Endodermal cell (in vitro differentiated cells): ENCODE data around the gene APOC1. TPM values are rescaled to one million over a fixed set of nuclear protein-coding genes. Genes with fewer than 3 reads are reported as not detected.
A peak's percentile ranks its signal among the peaks of the same experiment; 100 is the strongest.
"Not testable (repeated sequence)": the region's sequence is repeated elsewhere in the genome, so short reads cannot be mapped to it uniquely, and the experiment has no call there.

Source experiments
- DNase-seq: peaks from one replicate; pipeline ENCODE4 v3.0.0-alpha.2; 2017
- H3K27ac ChIP-seq: 2 replicates; pipeline ENCODE4 v1.5.1; 2013; ENCODE audit warnings: mild to moderate bottlenecking, low read depth, low read length, moderate library complexity
- H3K27me3 ChIP-seq: 2 replicates; pipeline ENCODE4 v1.6.1; 2013; ENCODE audit warnings: mild to moderate bottlenecking, low read length, moderate library complexity; ENCODE audit not compliant: insufficient read depth, control insufficient read depth, poor library complexity, severe bottlenecking
- H3K36me3 ChIP-seq: 2 replicates; pipeline ENCODE4 v1.7.0; 2013; ENCODE audit warnings: mild to moderate bottlenecking, low read length, moderate library complexity; ENCODE audit not compliant: control insufficient read depth, insufficient read depth
- H3K4me1 ChIP-seq: one replicate; pipeline ENCODE4 v1.7.0; 2013; ENCODE audit warnings: low read length; ENCODE audit not compliant: control insufficient read depth, insufficient read depth
- H3K4me3 ChIP-seq: 2 replicates; pipeline ENCODE4 v1.5.1; 2013; ENCODE audit warnings: mild to moderate bottlenecking, low read length, moderate library complexity
- H3K9ac ChIP-seq: 2 replicates; pipeline ENCODE4 v1.6.1; 2013; ENCODE audit warnings: mild to moderate bottlenecking, low read length, moderate library complexity; ENCODE audit not compliant: poor library complexity, severe bottlenecking; ENCODE audit errors: extremely low read depth
- H3K9me3 ChIP-seq: 2 replicates; pipeline ENCODE4 v1.6.1; 2013; ENCODE audit warnings: mild to moderate bottlenecking, low read length, moderate library complexity; ENCODE audit not compliant: control insufficient read depth
- H3K27ac Mint-ChIP-seq: 2 replicates; pipeline ENCODE4 v1.8.0; 2020; ENCODE audit warnings: mixed read lengths
- H3K27me3 Mint-ChIP-seq: 2 replicates; pipeline ENCODE4 v1.8.0; 2021; ENCODE audit warnings: mild to moderate bottlenecking, mixed read lengths; ENCODE audit not compliant: insufficient read depth
- H3K36me3 Mint-ChIP-seq: 2 replicates; pipeline ENCODE4 v1.8.0; 2020; ENCODE audit warnings: low read depth, mixed read lengths
- H3K4me1 Mint-ChIP-seq: 2 replicates; pipeline ENCODE4 v1.8.0; 2020; ENCODE audit warnings: mixed read lengths
- H3K4me3 Mint-ChIP-seq: 2 replicates; pipeline ENCODE4 v1.8.0; 2020; ENCODE audit warnings: mild to moderate bottlenecking, moderate library complexity, mixed read lengths
- H3K9me3 Mint-ChIP-seq: 2 replicates; pipeline ENCODE4 v1.8.0; 2020; ENCODE audit warnings: mild to moderate bottlenecking, mixed read lengths
- WGBS, 2 experiments: methylation state at CpG; one replicate each; pipeline versions ENCODE4 v1.1.5 to v1.1.7; 2013; ENCODE audit warnings: missing lambda C conversion rate in 2 of 2, mixed read lengths in 1 of 2; ENCODE audit not compliant: insufficient coverage in 1 of 2, insufficient read length in 1 of 2; 5-methylcytosine and 5-hydroxymethylcytosine counted together
- long read RNA-seq, 4 experiments: library from polyadenylated mRNA in 2 of 4; library from RNA in 1 of 4; library from capped mRNA in 1 of 4; stranded (forward) in 3 of 4; unstranded in 1 of 4; transcript quantifications; one replicate each; pipeline ENCODE4 v2.0.0, GENCODE V29; 2020 to 2021; ENCODE audit warnings: inconsistent platforms in 1 of 4
- polyA plus RNA-seq, 2 experiments: library from polyadenylated mRNA; stranded (reverse); fragments of 50-300 nt; gene quantifications; one replicate each; pipeline ENCODE4 v1.2.3, GENCODE V29; 2013
- total RNA-seq, 2 donors: library from RNA; stranded (reverse); fragmentation: NEBNext Ultra II Directional in 1 of 2; extraction: Animal tissue kit (Norgen Biotek cat#: 25700) in 1 of 2; gene quantifications; 2 replicates in 1 of 2; 3 replicates in 1 of 2; pipeline ENCODE4 v1.2.1, GENCODE V29; 2021
- TF ChIP-seq, protein P1 (sequence below): fragments of 200-600 bp; sonication (generic); conservative IDR thresholded peaks from 2 replicates; pipeline ENCODE4 v1.5.0; 2021; ENCODE audit warnings: antibody characterized with exemption, mild to moderate bottlenecking

Gene APOC1
- total RNA-seq: 1,000 to 10,000 TPM in 1 of 2 donors, 100 to 1,000 TPM in 1; 914 to 1,040 TPM
- 82.6 TPM for polyA plus RNA-seq (2013, experiment 1 of 2)
- polyA plus RNA-seq (2013, experiment 2 of 2): 102 TPM
- long read RNA-seq, experiment 1, transcript APOC1-208 (4 exons, 430 nt): major isoform, 112 of 399 reads
- long read RNA-seq, experiment 1, transcript APOC1-202 (5 exons, 689 nt): minor isoform, 16 of 399 reads
- long read RNA-seq, experiment 1, transcript APOC1-205 (3 exons, 273 nt): minor isoform, 7 of 399 reads
- long read RNA-seq, experiment 1, transcript APOC1-203 (4 exons, 553 nt): minor isoform, 16 of 399 reads
- long read RNA-seq, experiment 1, partial matches to known transcripts: 238 of 399 reads
- long read RNA-seq, experiment 1, other reads (novel, unspliced or antisense): 8 of 399 reads
- long read RNA-seq, experiment 2, transcript APOC1-202 (5 exons, 689 nt): minor isoform, 13 of 203 reads
- long read RNA-seq, experiment 2, transcript APOC1-208 (4 exons, 430 nt): major isoform, 151 of 203 reads
- long read RNA-seq, experiment 2, transcript APOC1-203 (4 exons, 553 nt): minor isoform, 14 of 203 reads
- long read RNA-seq, experiment 2, partial matches to known transcripts: 13 of 203 reads
- long read RNA-seq, experiment 2, other reads (novel, unspliced or antisense): 7 of 203 reads
- long read RNA-seq, experiment 3, transcript APOC1-202 (5 exons, 689 nt): minor isoform, 6 of 228 reads
- long read RNA-seq, experiment 3, transcript APOC1-208 (4 exons, 430 nt): major isoform, 167 of 228 reads
- long read RNA-seq, experiment 3, transcript APOC1-203 (4 exons, 553 nt): minor isoform, 12 of 228 reads
- long read RNA-seq, experiment 3, transcript APOC1-205 (3 exons, 273 nt): minor isoform, 7 of 228 reads
- long read RNA-seq, experiment 3, partial matches to known transcripts: 27 of 228 reads
- long read RNA-seq, experiment 3, other reads (novel, unspliced or antisense): 8 of 228 reads
- long read RNA-seq, experiment 4, partial matches to known transcripts: 0 of 4 reads
- long read RNA-seq, experiment 4, other reads (novel, unspliced or antisense): 2 of 4 reads

DNA sequence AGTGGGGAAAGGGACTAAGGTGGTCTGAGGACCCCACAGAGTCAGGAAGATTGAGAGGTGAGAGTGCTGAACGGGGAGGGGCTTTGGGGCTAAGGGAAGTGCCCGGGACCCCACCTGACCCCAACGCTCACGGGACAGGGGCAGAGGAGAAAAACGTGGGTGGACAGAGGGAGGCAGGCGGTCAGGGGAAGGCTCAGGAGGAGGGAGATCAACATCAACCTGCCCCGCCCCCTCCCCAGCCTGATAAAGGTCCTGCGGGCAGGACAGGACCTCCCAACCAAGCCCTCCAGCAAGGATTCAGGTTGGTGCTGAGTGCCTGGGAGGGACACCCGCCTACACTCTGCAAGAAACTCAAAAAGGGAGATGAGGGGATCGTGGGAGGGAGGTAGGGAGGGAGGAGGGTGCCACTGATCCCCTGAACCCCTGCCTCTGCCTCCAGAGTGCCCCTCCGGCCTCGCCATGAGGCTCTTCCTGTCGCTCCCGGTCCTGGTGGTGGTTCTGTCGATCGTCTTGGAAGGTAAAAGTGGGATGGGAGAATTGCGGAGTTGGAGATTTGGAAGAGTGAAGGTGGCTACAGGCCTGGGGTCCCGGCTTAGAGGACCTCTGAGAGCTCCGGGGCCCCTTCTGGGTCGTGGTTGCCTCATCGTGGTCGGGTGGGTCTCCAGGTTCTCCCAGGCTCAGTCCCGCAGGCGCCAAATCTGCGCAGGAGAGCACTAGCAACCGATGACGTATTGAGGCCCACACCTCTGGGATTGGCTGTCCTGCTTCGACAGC lies at the start of gene APOC1:
TSS of gene APOC1 (plus strand) at position 176 of the 774 bp plus-strand sequence. CDS start at position 460, 284 bp downstream.
- H3K4me1 ChIP-seq, H3K9me3 Mint-ChIP-seq, H3K27me3 ChIP-seq, H3K9me3 ChIP-seq, H3K27me3 Mint-ChIP-seq: not testable (repeated sequence)
- H3K36me3 ChIP-seq: peaks cover 30% of the 10 kb centered on the region
- Mint-ChIP-seq H3K4me3 (peak within 1 kb of the TSS; percentile 98), H3K36me3 (peaks cover 31% of the 10 kb centered on the region), H3K4me1 (peaks cover 27% of the 10 kb centered on the region), H3K27ac (peak within 1 kb of the TSS; percentile 100)
- peak within 1 kb of the TSS; percentile 90 for H3K9ac ChIP-seq
- peak within 1 kb of the TSS; percentile 89 for H3K4me3 ChIP-seq
- H3K27ac ChIP-seq: peak within 1 kb of the TSS; percentile 71
- WGBS, 2 experiments: 1 to 5% methylated on average over 8 to 21 of the region's 28 CpGs
- peak; percentile 96 for DNase-seq

DNA sequence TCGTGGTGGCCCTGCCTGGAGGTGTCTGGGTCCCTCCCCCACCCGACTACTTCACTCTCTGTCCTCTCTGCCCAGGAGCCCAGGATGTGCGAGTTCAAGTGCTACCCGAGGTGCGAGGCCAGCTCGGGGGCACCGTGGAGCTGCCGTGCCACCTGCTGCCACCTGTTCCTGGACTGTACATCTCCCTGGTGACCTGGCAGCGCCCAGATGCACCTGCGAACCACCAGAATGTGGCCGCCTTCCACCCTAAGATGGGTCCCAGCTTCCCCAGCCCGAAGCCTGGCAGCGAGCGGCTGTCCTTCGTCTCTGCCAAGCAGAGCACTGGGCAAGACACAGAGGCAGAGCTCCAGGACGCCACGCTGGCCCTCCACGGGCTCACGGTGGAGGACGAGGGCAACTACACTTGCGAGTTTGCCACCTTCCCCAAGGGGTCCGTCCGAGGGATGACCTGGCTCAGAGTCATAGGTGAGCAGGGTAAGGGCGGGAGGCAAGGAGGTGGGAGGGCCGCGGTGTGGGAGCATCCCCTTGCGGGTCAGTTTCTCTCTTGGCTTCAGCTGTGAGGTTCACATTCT lies 49.1 kb upstream of the APOC1 start:
- Histone ChIP-seq H3K4me3 (no peak overlapping the region), H3K27me3 (no peaks in the 10 kb centered on the region), H3K36me3 (peaks cover 81% of the 10 kb centered on the region), H3K9ac (no peak overlapping the region), H3K9me3 (no peaks in the 10 kb centered on the region), H3K27ac (no peak overlapping the region), H3K4me1 (no peaks in the 10 kb centered on the region)
- DNase-seq: no peak
- no peak overlapping the region for H3K4me3 Mint-ChIP-seq
- H3K27me3 Mint-ChIP-seq: no peaks in the 10 kb centered on the region
- no peaks in the 10 kb centered on the region for H3K9me3 Mint-ChIP-seq
- 97 to 98% methylated on average over 19 to 27 of the region's 27 CpGs for WGBS, 2 experiments
- TF ChIP-seq, protein P1, sequence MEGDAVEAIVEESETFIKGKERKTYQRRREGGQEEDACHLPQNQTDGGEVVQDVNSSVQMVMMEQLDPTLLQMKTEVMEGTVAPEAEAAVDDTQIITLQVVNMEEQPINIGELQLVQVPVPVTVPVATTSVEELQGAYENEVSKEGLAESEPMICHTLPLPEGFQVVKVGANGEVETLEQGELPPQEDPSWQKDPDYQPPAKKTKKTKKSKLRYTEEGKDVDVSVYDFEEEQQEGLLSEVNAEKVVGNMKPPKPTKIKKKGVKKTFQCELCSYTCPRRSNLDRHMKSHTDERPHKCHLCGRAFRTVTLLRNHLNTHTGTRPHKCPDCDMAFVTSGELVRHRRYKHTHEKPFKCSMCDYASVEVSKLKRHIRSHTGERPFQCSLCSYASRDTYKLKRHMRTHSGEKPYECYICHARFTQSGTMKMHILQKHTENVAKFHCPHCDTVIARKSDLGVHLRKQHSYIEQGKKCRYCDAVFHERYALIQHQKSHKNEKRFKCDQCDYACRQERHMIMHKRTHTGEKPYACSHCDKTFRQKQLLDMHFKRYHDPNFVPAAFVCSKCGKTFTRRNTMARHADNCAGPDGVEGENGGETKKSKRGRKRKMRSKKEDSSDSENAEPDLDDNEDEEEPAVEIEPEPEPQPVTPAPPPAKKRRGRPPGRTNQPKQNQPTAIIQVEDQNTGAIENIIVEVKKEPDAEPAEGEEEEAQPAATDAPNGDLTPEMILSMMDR: no peak
- H3K36me3 Mint-ChIP-seq: peaks cover 72% of the 10 kb centered on the region
- H3K27ac Mint-ChIP-seq: no peak overlapping the region
- peaks cover 6% of the 10 kb centered on the region for H3K4me1 Mint-ChIP-seq

DNA sequence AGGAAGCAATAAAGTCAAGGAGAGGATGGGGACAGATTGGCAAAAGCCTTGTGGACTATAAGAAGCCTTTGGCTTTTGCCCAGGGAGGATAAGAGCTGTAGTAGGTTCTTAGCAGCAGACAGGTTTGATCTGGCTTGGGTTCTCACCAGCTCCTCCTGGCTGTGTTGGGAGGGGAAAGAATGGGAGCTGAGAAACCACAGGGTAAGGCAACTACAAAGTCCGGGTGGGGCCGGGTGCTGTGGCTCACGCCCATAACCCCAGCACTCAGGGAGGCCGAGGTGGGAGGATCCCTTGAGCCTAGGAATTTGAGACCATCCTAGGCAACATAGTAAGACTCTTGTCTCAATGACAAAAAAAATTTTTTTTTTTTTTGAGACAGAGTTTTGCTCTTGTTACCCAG lies 47.7 kb upstream of the APOC1 start:
- Mint-ChIP-seq H3K9me3 (no peaks in the 10 kb centered on the region), H3K36me3 (peaks cover 66% of the 10 kb centered on the region), H3K27ac (peak overlapping the region; percentile 39), H3K4me1 (no peaks in the 10 kb centered on the region), H3K4me3 (no peak overlapping the region), H3K27me3 (no peaks in the 10 kb centered on the region)
- TF ChIP-seq, protein P1: no peak
- Histone ChIP-seq H3K27ac (no peak overlapping the region), H3K9ac (no peak overlapping the region), H3K4me3 (no peak overlapping the region), H3K9me3 (no peaks in the 10 kb centered on the region), H3K4me1 (no peaks in the 10 kb centered on the region), H3K27me3 (no peaks in the 10 kb centered on the region), H3K36me3 (peaks cover 81% of the 10 kb centered on the region)
- WGBS, 2 experiments: 90 to 95% methylated on average over 4 of the region's 4 CpGs
- no peak for DNase-seq
